Sigmoid colon (tissue), 7 donors: Measurements from ENCODE around the gene SLC35A1. TPM values are rescaled to one million over a fixed set of nuclear protein-coding genes. Genes with fewer than 3 reads are reported as not detected.

Experiments used
- DNase-seq: peaks from one replicate; pipeline ENCODE4 v3.0.0-alpha.2; 2019
- H3K27ac ChIP-seq, 4 donors: fragments of 200-600 bp; sonication (generic); one replicate each; pipeline ENCODE4 v1.5.1; 2016 to 2019; ENCODE audit warnings: mild to moderate bottlenecking in 1 of 4
- H3K27me3 ChIP-seq, 3 donors: fragments of 200-600 bp; sonication (generic); one replicate each; pipeline ENCODE4 v1.5.1; 2019; ENCODE audit warnings: mild to moderate bottlenecking in 1 of 3
- H3K36me3 ChIP-seq, 4 donors: fragments of 200-600 bp; sonication (generic); one replicate each; pipeline ENCODE4 v1.5.1; 2016 to 2019
- H3K4me1 ChIP-seq, 4 donors: fragments of 200-600 bp; sonication (generic); one replicate each; pipeline ENCODE4 v1.5.1; 2017 to 2019
- H3K4me3 ChIP-seq, 4 donors: fragments of 200-600 bp; sonication (generic); one replicate each; pipeline ENCODE4 v1.5.1; 2017 to 2019; ENCODE audit warnings: mild to moderate bottlenecking in 2 of 4, moderate library complexity in 1 of 4
- H3K9me3 ChIP-seq, 4 donors: fragments of 200-600 bp in 3 of 4; sonication (generic) in 3 of 4; one replicate each; pipeline versions ENCODE4 v1.5.1 to v1.6.1; 2013 to 2019
- CTCF ChIP-seq, 4 experiments: fragments of 450-650 bp in 3 of 4; fragments of 200-600 bp in 1 of 4; IDR thresholded peaks; one replicate each; pipeline ENCODE4 v1.5.1; 2016 to 2019; ENCODE audit warnings: antibody characterized with exemption in 4 of 4, mild to moderate bottlenecking in 3 of 4, moderate library complexity in 2 of 4
- EP300 ChIP-seq, 4 donors: sonication (generic); formaldehyde crosslinking; IDR thresholded peaks; one replicate each; pipeline ENCODE4 v1.6.1; 2017; ENCODE audit warnings: antibody characterized with exemption in 4 of 4
- POLR2A ChIP-seq, 2 donors: fragments of 450-650 bp; IDR thresholded peaks; one replicate each; pipeline ENCODE4 v1.6.1; 2016; ENCODE audit warnings: antibody characterized with exemption in 2 of 2, mild to moderate bottlenecking in 2 of 2, moderate library complexity in 2 of 2
- POLR2AphosphoS5 ChIP-seq, 4 donors: sonication (generic); formaldehyde crosslinking; IDR thresholded peaks; one replicate each; pipeline ENCODE4 v1.6.1; 2017; ENCODE audit warnings: antibody characterized with exemption in 4 of 4
- WGBS, 2 donors: extraction: QIAGEN DNeasy Blood & Tissue Kit; methylation state at CpG; one replicate each; pipeline ENCODE4 v1.1.7; 2013; 5-methylcytosine and 5-hydroxymethylcytosine counted together
- intact Hi-C: fragments of 100-400 bp; cut with DNase I; formaldehyde crosslinking; loops from one replicate; pipeline ENCODE4 v1.15.1; 2023
- polyA plus RNA-seq, 3 donors: library from polyadenylated mRNA; stranded (reverse); fragments of 200-250 nt; gene quantifications; one replicate each; pipeline ENCODE4 v1.2.3, GENCODE V29; 2013
- total RNA-seq, 4 donors: library from RNA; depleted of rRNA; stranded (reverse); fragments of >200 nt; gene quantifications; one replicate each; pipeline ENCODE4 v1.1.0, GENCODE V29; 2016
- donor health status: healthy with polysubstance abuse.
- donor health status: Bipolar disorder and iron deficiency.
- donor health status: healthy.

Gene SLC35A1
- total and polyA plus RNA-seq, 7 donors: 14.6 to 22.5 (median 17.7) TPM

DNA sequence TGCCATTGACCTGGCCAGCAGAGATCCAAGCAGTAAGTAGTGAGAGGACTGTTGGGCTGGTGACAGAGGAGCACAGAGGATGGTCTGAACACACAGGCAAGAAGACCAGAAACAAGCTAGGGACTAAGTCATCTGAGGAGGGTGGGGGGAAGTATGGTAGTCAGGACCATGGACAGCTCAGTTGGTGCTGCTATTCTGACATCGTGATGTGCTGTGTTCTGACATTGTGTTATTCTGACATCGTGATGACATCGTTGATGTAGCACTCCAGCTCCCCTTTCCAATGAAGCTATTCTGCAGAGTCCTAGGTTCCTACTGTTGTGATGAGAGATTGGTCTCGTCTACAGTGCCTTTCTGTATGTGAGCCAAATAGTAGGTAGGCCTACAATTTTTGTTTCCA lies 36.3 kb upstream of the SLC35A1 start:
- TF ChIP-seq CTCF (IDR thresholded peaks at IDR 0.05) (no peak), EP300 (IDR thresholded peaks at IDR 0.05) (no peak), POLR2A (IDR thresholded peaks at IDR 0.05) (no peak), POLR2AphosphoS5 (IDR thresholded peaks at IDR 0.05) (no peak)
- WGBS, 2 donors: 11 to 17% methylated on average over 4 of the region's 4 CpGs
- Histone ChIP-seq H3K27me3 (no peaks in the 10 kb centered on the region), H3K9me3 (no peaks in the 10 kb centered on the region), H3K27ac (no peak overlapping the region), H3K4me1 (no peaks in the 10 kb centered on the region), H3K4me3 (no peak overlapping the region), H3K36me3 (no peaks in the 10 kb centered on the region)
- DNase-seq: no peak
- intact Hi-C loops: no loop called here

- H3K4me1 ChIP-seq: no peaks in the 10 kb centered on the region
- no peaks in the 10 kb centered on the region for H3K9me3 ChIP-seq
- WGBS, 2 donors: 80 to 86% methylated on average over 5 of the region's 5 CpGs
- H3K4me3 ChIP-seq: no peak overlapping the region
- intact Hi-C loops: no loop called here
- no peak for DNase-seq
- no peak for TF ChIP-seq EP300 (IDR thresholded peaks at IDR 0.05)
- TF ChIP-seq POLR2A (IDR thresholded peaks at IDR 0.05): no peak
- TF ChIP-seq CTCF (IDR thresholded peaks at IDR 0.05): no peak
- TF ChIP-seq POLR2AphosphoS5 (IDR thresholded peaks at IDR 0.05): no peak
- H3K27ac ChIP-seq: no peak overlapping the region
- H3K36me3 ChIP-seq: no peaks in the 10 kb centered on the region
- H3K27me3 ChIP-seq: no peaks in the 10 kb centered on the region
Observed at GRCh38 chr6:87441711-87442110, 31.1 kb upstream of the SLC35A1 start.

DNA sequence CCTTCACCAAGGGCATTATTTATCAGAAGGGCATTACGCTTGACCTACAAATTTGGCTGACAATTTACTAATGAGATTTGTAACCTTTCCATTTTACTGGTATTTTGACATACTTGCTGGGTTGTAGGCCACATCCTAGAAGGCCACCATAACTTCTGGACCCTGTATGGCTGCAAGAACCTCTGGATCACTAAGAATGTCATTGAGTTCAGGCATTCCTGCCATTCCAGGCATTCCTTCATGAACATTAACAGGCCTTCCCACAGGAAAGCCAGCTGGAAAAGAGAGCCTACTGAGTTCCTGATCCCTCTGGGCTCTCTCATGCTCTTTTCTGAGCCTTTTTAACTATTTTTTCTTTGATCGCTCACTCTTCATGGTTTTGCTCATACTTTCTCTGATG lies 28.4 kb upstream of the SLC35A1 start:
- Histone ChIP-seq H3K36me3 (no peaks in the 10 kb centered on the region), H3K9me3 (no peaks in the 10 kb centered on the region), H3K27ac (no peak overlapping the region), H3K4me3 (no peak overlapping the region), H3K4me1 (no peaks in the 10 kb centered on the region), H3K27me3 (no peaks in the 10 kb centered on the region)
- DNase-seq: no peak
- intact Hi-C loops: no loop called here
- WGBS, 2 donors: 97 to 98% methylated on average over 2 of the region's 2 CpGs
- no peak for TF ChIP-seq CTCF (IDR thresholded peaks at IDR 0.05)
- TF ChIP-seq POLR2AphosphoS5 (IDR thresholded peaks at IDR 0.05): no peak
- TF ChIP-seq POLR2A (IDR thresholded peaks at IDR 0.05): no peak
- no peak for TF ChIP-seq EP300 (IDR thresholded peaks at IDR 0.05)

DNA sequence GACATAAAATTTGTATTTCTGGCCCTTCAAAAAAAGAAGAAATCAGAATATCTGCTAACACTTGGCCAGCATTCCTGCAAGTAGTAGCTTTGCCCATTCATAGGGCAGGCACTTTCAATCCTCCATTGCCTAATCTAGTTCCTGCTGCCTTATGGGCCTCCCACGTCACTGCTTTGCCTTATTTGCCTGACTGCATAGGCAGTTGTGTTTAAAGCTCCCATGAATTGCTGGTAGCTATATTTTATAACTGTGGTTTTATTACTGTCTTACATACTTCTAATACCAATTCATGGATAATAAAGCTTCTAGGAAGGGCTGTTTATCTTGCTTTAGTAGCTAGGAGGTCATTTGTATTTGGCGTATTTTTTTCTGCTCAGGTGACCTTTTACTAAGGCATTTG lies 7.7 kb upstream of the SLC35A1 start:
- no peak overlapping the region for H3K4me3 ChIP-seq
- intact Hi-C loops: no loop called here
- H3K36me3 ChIP-seq: no peaks in the 10 kb centered on the region
- no peaks in the 10 kb centered on the region for H3K27me3 ChIP-seq
- WGBS, 2 donors: 23 to 67% methylated on average over 2 of the region's 2 CpGs
- H3K27ac ChIP-seq: no peak overlapping the region
- no peaks in the 10 kb centered on the region for H3K4me1 ChIP-seq
- DNase-seq: no peak
- H3K9me3 ChIP-seq: no peaks in the 10 kb centered on the region
- TF ChIP-seq EP300 (IDR thresholded peaks at IDR 0.05) (no peak), CTCF (IDR thresholded peaks at IDR 0.05) (no peak), POLR2AphosphoS5 (IDR thresholded peaks at IDR 0.05) (no peak), POLR2A (IDR thresholded peaks at IDR 0.05) (no peak)

GRCh38 chr6:87473419-87473903 lies 687 bp downstream of the SLC35A1 start:
- H3K9me3 ChIP-seq: no peaks in the 10 kb centered on the region
- H3K36me3 ChIP-seq: peaks cover 0 to 12% (median 0%) of the 10 kb centered on the region in 4 donors
- H3K27me3 ChIP-seq: no peaks in the 10 kb centered on the region
- 1 to 3% methylated on average over 15 of the region's 15 CpGs for WGBS, 2 donors
- H3K4me1 ChIP-seq: peaks cover 0 to 10% (median 8%) of the 10 kb centered on the region in 4 donors
- peak overlapping the region; percentile 86 to 95 (median 90) for H3K27ac ChIP-seq
- intact Hi-C loops: loop anchor here (2.0 to 5.0 kb wide), 5 partner anchors 66 to 316 kb away; partner anchors contain the start of genes AKIRIN2, CFAP206, SMIM8 and ZNF292
- no peak for DNase-seq
- TF ChIP-seq CTCF (IDR thresholded peaks at IDR 0.05): no peak
- no peak for TF ChIP-seq EP300 (IDR thresholded peaks at IDR 0.05)
- TF ChIP-seq POLR2AphosphoS5 (IDR thresholded peaks at IDR 0.05): no peak
- no peak for TF ChIP-seq POLR2A (IDR thresholded peaks at IDR 0.05)
- peak overlapping the region; percentile 60 to 91 (median 74) for H3K4me3 ChIP-seq
